ENCODE results near the gene PDPR.
"Not testable (repeated sequence)": the region's sequence is repeated elsewhere in the genome, so short reads cannot be mapped to it uniquely, and the experiment has no call there.

The PDPR gene

GRCh38 chr16:70128844-70129243 is 14.7 kb downstream of the PDPR start:
- not testable (repeated sequence) for DNase-seq

- not testable (repeated sequence) for DNase-seq
Observed at GRCh38 chr16:70135796-70136195, 21.7 kb downstream of the PDPR start.

GRCh38 chr16:70136595-70136994 is 22.5 kb downstream of the PDPR start:
- not testable (repeated sequence) for DNase-seq

- DNase-seq: not testable (repeated sequence)
Observed at GRCh38 chr16:70142739-70143138, 28.6 kb downstream of the PDPR start.

GRCh38 chr16:70143231-70143895 is 29.2 kb downstream of the PDPR start:
- not testable (repeated sequence) for DNase-seq

GRCh38 chr16:70147853-70148252 is 33.7 kb downstream of the PDPR start:
- not testable (repeated sequence) for DNase-seq

GRCh38 chr16:70148453-70148852 is 34.3 kb downstream of the PDPR start:
- DNase-seq: not testable (repeated sequence)

GRCh38 chr16:70149296-70149695 is 35.2 kb downstream of the PDPR start:
- DNase-seq: not testable (repeated sequence)

- DNase-seq: no peak
Observed at GRCh38 chr16:70151391-70151790, 37.3 kb downstream of the PDPR start.

- no peak for DNase-seq
Observed at GRCh38 chr16:70151941-70152509, 37.9 kb downstream of the PDPR start.

- DNase-seq: no peak
Observed at GRCh38 chr16:70152578-70153302, 38.6 kb downstream of the PDPR start.

- DNase-seq: not testable (repeated sequence)
Observed at GRCh38 chr16:70154736-70155135, 40.6 kb downstream of the PDPR start.

- no peak for DNase-seq
Observed at GRCh38 chr16:70156207-70156978, 42.3 kb downstream of the PDPR start.

GRCh38 chr16:70157105-70157476 is 43.0 kb downstream of the PDPR start:
- no peak for DNase-seq

- DNase-seq: no peak
Observed at GRCh38 chr16:70157477-70158260, 43.5 kb downstream of the PDPR start.

GRCh38 chr16:70158261-70158939 is 44.3 kb downstream of the PDPR start:
- DNase-seq: no peak

- DNase-seq: no peak
Observed at GRCh38 chr16:70159355-70160348, 45.5 kb downstream of the PDPR start.

GRCh38 chr16:70160388-70160787 is 46.3 kb downstream of the PDPR start:
- DNase-seq: no peak

GRCh38 chr16:70160821-70161220 is 46.7 kb downstream of the PDPR start:
- DNase-seq: no peak

- DNase-seq: no peak
Observed at GRCh38 chr16:70161350-70161749, 47.2 kb downstream of the PDPR start.

- no peak for DNase-seq
Observed at GRCh38 chr16:70162041-70162451, 47.9 kb downstream of the PDPR start.
